ENCODE data around the gene CHD5.

DNA sequence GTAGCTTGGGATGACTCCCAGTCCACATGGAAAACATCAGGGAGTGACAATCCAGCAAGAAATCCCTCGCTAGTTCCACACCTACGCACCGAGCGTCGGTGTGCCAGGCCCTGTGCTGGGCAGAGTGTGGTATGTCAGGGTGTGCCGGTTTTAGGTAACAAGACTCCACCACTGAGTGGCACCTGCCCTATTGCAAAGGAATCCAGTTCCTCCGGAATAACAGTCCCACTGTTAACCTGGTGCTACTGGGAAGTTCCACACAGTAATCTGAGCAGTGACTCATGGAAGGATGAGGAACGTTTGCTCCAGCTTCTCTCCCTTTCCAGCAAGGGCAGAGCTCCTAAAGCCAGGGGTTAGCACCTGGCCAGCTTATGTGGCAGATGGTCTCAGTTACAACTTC is 40.1 kb upstream of the CHD5 start:
- TF ChIP-seq POLR2A (IDR thresholded peaks at IDR 0.05) (no peak), CTCF (IDR thresholded peaks at IDR 0.05 in 4 of 5, conservative IDR thresholded peaks at IDR 0.05 in 1 of 5) (no peak)

All from gastrocnemius medialis (tissue), 4 donors.